ENCODE results near the gene LYVE1. TPM values are rescaled to one million over a fixed set of nuclear protein-coding genes. Genes with fewer than 3 reads are reported as not detected.

The LYVE1 gene
- total and polyA plus RNA-seq, 2 donors (not counting 1 experiment from before 2014, with no cell fraction given), result not detected

DNA sequence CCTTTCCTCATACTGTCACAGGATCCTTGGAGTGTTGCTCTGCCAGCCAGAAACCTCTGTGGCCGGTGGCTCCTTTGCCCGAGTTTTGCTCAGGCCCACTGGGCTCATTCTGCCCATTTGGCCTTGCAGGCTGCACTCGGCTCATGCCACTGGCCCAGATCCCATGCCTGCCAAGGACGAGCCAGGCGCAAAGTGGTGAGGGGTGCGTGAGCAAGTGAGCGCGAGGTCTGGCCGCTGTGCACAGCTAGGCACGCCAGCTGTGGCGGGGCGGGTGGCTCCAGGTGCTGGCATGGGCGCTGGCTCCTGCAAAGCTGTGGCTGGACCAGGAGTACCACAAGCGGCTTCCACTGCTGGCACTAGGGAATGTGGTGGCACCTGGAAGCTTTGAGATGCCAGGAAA lies 24.7 kb downstream of the LYVE1 start:
- H3K27ac Mint-ChIP-seq, result peak overlapping the region; percentile 88
- TF ChIP-seq EZH2 (IDR thresholded peaks at IDR 0.05; ENCODE audit: borderline replicate concordance, insufficient read depth, low read depth, low read length, poor library complexity, severe bottlenecking) (no peak), CTCF (IDR thresholded peaks at IDR 0.05) (no peak)
- ATAC-seq (ENCODE audit: low read depth) (no peak), DNase-seq (no peak)
- WGBS (ENCODE audit: insufficient coverage), result over 99% methylated on average over 13 of the region's 14 CpGs
- Histone ChIP-seq H2AFZ (ENCODE audit: insufficient read depth, low read depth, low read length, poor library complexity, severe bottlenecking) (no peak overlapping the region), H3K9me3 (ENCODE audit: control extremely low read depth in 1 of 3, control insufficient read depth in 2 of 3, insufficient read depth in 1 of 3, low read length in 2 of 3) (peaks cover 0 to 17% (median 16%) of the 10 kb centered on the region in 3 donors), H3K27me3 (replicated peaks in 1 of 4; ENCODE audit: control extremely low read depth in 1 of 4, control insufficient read depth in 3 of 4, insufficient read depth in 4 of 4, low read length in 3 of 4) (no peaks in the 10 kb centered on the region), H3K4me1 (ENCODE audit: control insufficient read depth in 2 of 2, insufficient read depth in 2 of 2, low read length in 2 of 2) (peaks cover 44 to 48% of the 10 kb centered on the region in 2 donors), H3K9ac (ENCODE audit: low read length) (no peak overlapping the region), H3K4me2 (replicated peaks; ENCODE audit: low read depth, low read length, poor library complexity, severe bottlenecking) (no peak overlapping the region), H3K4me3 (ENCODE audit: control extremely low read depth in 1 of 5, extremely low read depth in 1 of 5, insufficient read depth in 1 of 5, low read depth in 2 of 5, low read length in 4 of 5) (no peak overlapping the region), H3K27ac (ENCODE audit: low read length in 2 of 2) (peak overlapping the region in 1 of 2 donors; percentile 46), H4K20me1 (ENCODE audit: control insufficient read depth, insufficient read depth, low read length, poor library complexity, severe bottlenecking) (no peaks in the 10 kb centered on the region), H3K36me3 (replicated peaks in 1 of 2; ENCODE audit: control extremely low read depth in 1 of 2, control insufficient read depth in 1 of 2, extremely low read depth in 1 of 2, insufficient read depth in 2 of 2, low read length in 1 of 2) (no peaks in the 10 kb centered on the region), H3K79me2 (ENCODE audit: control insufficient read depth, insufficient read depth, low read length) (peaks cover 28% of the 10 kb centered on the region)
- ChIA-PET CTCF (interaction anchor here (1.3 to 4.4 kb wide), 5 partner anchors 9 to 134 kb away, joined by 4 to 39 read pairs (median 6); no protein-coding TSS in a partner anchor), POLR2A (interaction anchor here (0.6 to 2.3 kb wide), 4 partner anchors 9 to 1231 kb away, joined by 3 to 12 read pairs (median 4); no protein-coding TSS in a partner anchor)
- intact Hi-C loops (cut with micrococcal nuclease), result loop anchor here (2.0 to 10.0 kb wide), 3 partner anchors 21 to 239 kb away; partner anchors contain the start of gene ADM
- H3K9me3 Mint-ChIP-seq (ENCODE audit: insufficient read depth), result peaks cover 2% of the 10 kb centered on the region
- peaks cover 72% of the 10 kb centered on the region for H3K4me1 Mint-ChIP-seq
- H3K27me3 Mint-ChIP-seq, result no peaks in the 10 kb centered on the region
- no peak overlapping the region for H3K4me3 Mint-ChIP-seq

DNA sequence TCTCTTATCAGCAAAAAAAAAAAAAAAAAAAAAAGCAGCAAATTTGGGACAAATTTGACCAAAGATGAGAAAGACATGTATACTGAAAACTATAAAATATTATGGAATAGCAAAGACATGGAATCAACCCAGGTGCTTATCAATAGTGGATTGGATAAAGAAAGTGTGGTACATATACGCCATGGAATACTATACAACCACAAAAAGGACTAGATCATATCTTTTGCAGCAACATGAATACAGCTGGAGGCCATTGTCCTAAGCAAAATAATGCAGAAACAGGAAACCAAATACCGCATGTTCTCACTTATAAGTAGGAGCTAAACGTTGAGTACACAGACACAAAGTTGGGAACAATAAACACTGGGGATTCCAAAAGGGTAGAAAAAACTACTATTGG lies 25.7 kb downstream of the LYVE1 start:
- Histone ChIP-seq H3K9me3 (ENCODE audit: control extremely low read depth in 1 of 3, control insufficient read depth in 2 of 3, insufficient read depth in 1 of 3, low read length in 2 of 3) (peaks cover 0 to 17% (median 16%) of the 10 kb centered on the region in 3 donors), H4K20me1 (ENCODE audit: control insufficient read depth, insufficient read depth, low read length, poor library complexity, severe bottlenecking) (no peaks in the 10 kb centered on the region), H3K4me2 (replicated peaks; ENCODE audit: low read depth, low read length, poor library complexity, severe bottlenecking) (no peak overlapping the region), H3K36me3 (replicated peaks in 1 of 2; ENCODE audit: control extremely low read depth in 1 of 2, control insufficient read depth in 1 of 2, extremely low read depth in 1 of 2, insufficient read depth in 2 of 2, low read length in 1 of 2) (peaks cover 0 to 1% of the 10 kb centered on the region in 2 experiments), H3K27me3 (replicated peaks in 1 of 4; ENCODE audit: control extremely low read depth in 1 of 4, control insufficient read depth in 3 of 4, insufficient read depth in 4 of 4, low read length in 3 of 4) (no peaks in the 10 kb centered on the region), H3K27ac (ENCODE audit: low read length in 2 of 2) (no peak overlapping the region), H3K4me1 (ENCODE audit: control insufficient read depth in 2 of 2, insufficient read depth in 2 of 2, low read length in 2 of 2) (peaks cover 52 to 53% of the 10 kb centered on the region in 2 donors), H3K79me2 (ENCODE audit: control insufficient read depth, insufficient read depth, low read length) (peaks cover 38% of the 10 kb centered on the region), H3K4me3 (ENCODE audit: control extremely low read depth in 1 of 5, extremely low read depth in 1 of 5, insufficient read depth in 1 of 5, low read depth in 2 of 5, low read length in 4 of 5) (no peak overlapping the region), H3K9ac (ENCODE audit: low read length) (no peak overlapping the region), H2AFZ (ENCODE audit: insufficient read depth, low read depth, low read length, poor library complexity, severe bottlenecking) (no peak overlapping the region)
- Mint-ChIP-seq H3K4me1 (peaks cover 73% of the 10 kb centered on the region), H3K27me3 (no peaks in the 10 kb centered on the region), H3K27ac (peak overlapping the region; percentile 37), H3K4me3 (no peak overlapping the region), H3K9me3 (ENCODE audit: insufficient read depth) (peaks cover 2% of the 10 kb centered on the region)
- CTCF ChIA-PET, result interaction anchor here (0.8 to 4.4 kb wide), 10 partner anchors 11 to 134 kb away, joined by 3 to 48 read pairs (median 15); no protein-coding TSS in a partner anchor
- DNase-seq (no peak), ATAC-seq (ENCODE audit: low read depth) (no peak)
- WGBS (ENCODE audit: insufficient coverage), result 100% methylated on average over 2 of the region's 3 CpGs
- intact Hi-C loops (cut with micrococcal nuclease), result loop anchor here (5.0 to 10.0 kb wide), 2 partner anchors 80 to 238 kb away; partner anchors contain the start of gene ADM
- no peak for TF ChIP-seq CTCF (IDR thresholded peaks at IDR 0.05)
- no peak for TF ChIP-seq EZH2 (IDR thresholded peaks at IDR 0.05; ENCODE audit: borderline replicate concordance, insufficient read depth, low read depth, low read length, poor library complexity, severe bottlenecking)
- POLR2A ChIA-PET, result no interaction called here

Measured in B cell (primary cell).